T47D (cell line): ENCODE data around the gene FHIT.

Experiments
- DNase-seq, 2 experiments: peaks; one replicate each; pipeline versions ENCODE4 v3.0.0 to v3.0.0-alpha.2; 2011 to 2012; ENCODE audit warnings: low read depth in 1 of 2, low spot score in 1 of 2
- JUND ChIP-seq: IDR thresholded peaks from 2 replicates; pipeline ENCODE4 v1.6.1; 2012; ENCODE audit warnings: low read depth
- in situ Hi-C: cut with HindIII; loops from 2 replicates; pipeline ENCODE4 v1.10.0; 2016; ENCODE audit warnings: low sequenced_read_pairs, low pct_unique_long_range_greater_than_20kb

Gene FHIT

GRCh38 chr3:60154011-60154410, 1097.2 kb downstream of the FHIT start:
- in situ Hi-C loops = no loop called here
- DNase-seq = no peak
- no peak for TF ChIP-seq JUND

- no peak for DNase-seq
- in situ Hi-C loops = no loop called here
- no peak for TF ChIP-seq JUND
Measured at GRCh38 chr3:60153221-60153999, 1097.8 kb downstream of the FHIT start.

DNA sequence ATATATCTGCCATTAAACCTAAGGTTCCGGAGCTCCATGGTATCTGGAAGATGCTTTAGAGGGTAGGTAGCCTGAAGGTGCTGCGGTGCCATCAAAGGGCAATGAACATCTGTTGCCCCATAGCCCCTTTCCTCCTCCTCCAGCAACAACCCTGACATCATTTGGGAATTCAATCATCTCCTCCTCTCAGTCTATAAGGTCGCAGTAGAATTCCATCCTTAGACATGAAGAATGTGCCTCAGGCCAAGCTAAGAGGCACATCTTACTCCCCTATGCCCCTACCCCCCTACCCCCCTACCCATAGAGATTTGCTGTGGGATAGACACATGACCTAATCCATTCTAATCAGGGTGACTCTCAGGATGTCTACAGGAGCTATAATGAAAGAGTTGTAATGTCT, 1101.8 kb downstream of the FHIT start:
- no peak for DNase-seq
- in situ Hi-C loops = no loop called here
- TF ChIP-seq JUND = no peak

DNA sequence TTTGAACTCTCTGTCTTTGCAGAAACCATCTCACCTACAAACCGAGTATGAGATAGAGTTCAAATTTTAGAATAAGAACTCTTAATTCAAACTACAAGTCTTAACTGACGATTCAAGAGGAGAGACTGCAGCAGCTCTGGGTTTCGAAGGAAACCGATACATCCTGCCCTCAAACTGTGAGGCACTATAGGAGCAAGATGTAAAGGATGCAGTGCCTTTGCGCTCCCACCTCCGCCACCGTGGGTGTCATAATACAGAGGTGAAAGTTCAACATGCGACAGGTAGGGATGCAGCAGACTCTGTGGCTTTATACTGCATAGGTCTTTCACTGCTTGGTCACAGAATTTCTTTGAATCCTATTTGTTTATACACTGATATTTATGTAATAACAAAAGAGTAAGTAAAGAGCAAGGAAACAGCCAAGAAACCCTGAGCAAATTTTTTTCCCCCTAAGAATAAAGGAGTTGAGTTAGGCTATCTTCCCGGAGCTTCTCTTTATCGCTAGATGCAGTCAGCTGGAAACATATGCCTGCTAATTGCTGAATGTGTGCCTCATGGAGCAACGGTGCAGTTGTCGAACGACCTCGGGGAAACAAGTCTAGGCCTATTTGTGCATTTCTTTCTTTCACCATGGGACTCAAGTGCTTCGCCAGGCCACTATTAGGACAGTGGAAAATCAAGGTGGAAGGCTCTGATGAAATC, 1103.9 kb downstream of the FHIT start:
- TF ChIP-seq JUND = no peak
- in situ Hi-C loops = no loop called here
- DNase-seq = no peak

DNA sequence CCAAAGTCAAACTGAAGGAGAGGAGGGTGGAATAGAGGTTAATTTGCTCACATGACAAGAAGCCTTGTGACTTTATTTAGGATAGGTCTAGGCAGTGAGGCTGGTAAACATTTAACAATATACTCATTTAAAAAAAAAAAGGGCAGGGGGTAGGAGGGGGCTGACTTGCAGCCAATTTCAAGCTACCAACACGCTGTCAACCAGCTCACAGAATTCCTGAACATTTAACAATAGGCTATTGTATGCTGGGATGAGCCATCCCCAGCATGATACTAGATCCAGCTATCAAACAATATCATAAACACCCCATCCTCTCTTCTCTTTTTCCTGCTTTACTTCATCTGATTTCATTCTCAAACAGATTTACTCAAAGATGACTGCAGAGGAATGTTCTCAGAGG, 1105.1 kb downstream of the FHIT start:
- in situ Hi-C loops = no loop called here
- no peak for TF ChIP-seq JUND
- no peak for DNase-seq

DNA sequence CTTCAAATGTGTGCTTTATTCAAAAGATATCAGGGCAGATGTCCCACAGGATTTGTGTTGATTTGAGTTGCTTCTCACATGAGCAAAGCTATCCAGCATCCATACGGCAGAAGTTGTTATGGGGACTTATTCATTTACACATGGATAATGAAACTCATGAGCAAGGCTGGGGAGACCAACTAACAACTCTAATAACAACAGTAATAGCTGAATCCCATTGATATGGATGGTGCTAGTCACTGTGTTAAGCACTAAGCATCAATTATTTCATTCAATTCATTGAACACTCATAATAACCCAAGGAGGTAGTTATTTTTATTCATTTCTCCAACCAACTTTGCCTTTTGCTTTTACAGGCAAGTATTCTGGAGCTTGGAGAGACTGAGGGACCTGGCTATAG, 1107.2 kb downstream of the FHIT start:
- TF ChIP-seq JUND = no peak
- in situ Hi-C loops = no loop called here
- DNase-seq = no peak

DNA sequence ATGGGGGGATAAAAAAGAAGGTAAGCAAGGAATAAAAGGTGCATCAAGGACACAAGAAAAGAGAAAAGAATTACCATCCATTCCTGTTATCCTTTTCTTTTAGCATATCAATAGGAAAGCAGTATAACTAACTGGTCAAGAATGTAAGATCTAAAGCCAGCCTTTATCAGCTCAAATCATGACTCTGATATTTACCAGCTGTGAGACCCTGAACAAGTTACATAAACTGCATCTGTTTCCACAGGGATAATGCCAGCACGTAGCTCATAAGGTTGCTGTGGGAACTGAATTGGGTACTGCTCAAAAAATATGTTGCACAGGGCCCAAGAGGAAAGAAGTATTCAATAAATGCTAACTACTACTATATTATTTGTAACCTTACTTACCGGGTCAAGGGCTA, 1109.2 kb downstream of the FHIT start:
- in situ Hi-C loops = no loop called here
- no peak for TF ChIP-seq JUND
- DNase-seq = no peak

- no peak for DNase-seq
- in situ Hi-C loops = no loop called here
- TF ChIP-seq JUND = no peak
Measured at GRCh38 chr3:60140160-60140559, 1111.1 kb downstream of the FHIT start.

DNA sequence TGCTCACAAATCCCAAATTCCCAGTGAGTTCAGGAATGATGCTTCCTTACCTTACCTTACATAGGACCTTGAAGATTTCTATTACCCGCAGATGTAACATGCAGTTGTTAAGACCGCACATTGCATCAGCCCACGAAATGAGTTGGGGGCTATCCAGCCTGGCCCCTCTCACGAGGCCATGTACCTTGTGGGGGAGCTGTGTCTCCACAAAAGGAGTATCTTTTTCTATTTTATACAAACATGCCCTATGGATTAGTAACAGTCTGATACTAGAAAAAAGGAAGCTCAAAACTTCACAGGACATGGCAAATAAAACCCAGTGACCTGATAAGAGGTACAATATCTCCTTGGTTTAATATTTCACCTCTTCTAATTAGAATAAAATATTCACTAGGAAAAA, 1114.7 kb downstream of the FHIT start:
- in situ Hi-C loops = no loop called here
- DNase-seq = no peak
- TF ChIP-seq JUND = no peak

- TF ChIP-seq JUND = no peak
- no peak for DNase-seq
- in situ Hi-C loops = no loop called here
Measured at GRCh38 chr3:60135474-60135873, 1115.8 kb downstream of the FHIT start.

GRCh38 chr3:60133269-60134162, 1117.7 kb downstream of the FHIT start:
- DNase-seq = no peak
- no peak for TF ChIP-seq JUND
- in situ Hi-C loops = no loop called here

DNA sequence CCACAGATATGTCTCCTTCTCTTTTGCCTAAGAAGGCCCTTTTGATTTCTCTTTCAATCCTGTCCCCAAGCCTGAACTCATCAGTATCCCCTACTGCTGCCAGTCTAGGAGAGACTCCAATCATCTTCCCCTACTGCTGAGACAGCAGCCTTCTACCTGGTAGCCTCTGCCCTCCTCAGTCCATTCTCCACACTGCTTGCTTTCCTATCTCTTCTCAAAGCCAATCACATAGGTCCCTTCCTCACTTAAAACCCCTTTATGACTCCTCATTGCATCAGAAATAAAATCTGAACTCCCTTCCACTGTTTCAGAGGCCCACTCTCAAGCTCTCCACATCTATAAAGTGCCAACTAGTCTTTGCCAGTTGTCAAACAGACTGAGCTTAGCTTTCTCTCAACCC, 1119.6 kb downstream of the FHIT start:
- no peak for TF ChIP-seq JUND
- DNase-seq = no peak
- in situ Hi-C loops = no loop called here
